Spleen (tissue), 11 donors: Measurements from ENCODE around the gene HNRNPUL1. TPM values are rescaled to one million over a fixed set of nuclear protein-coding genes. Genes with fewer than 3 reads are reported as not detected.

ENCODE experiments used
- DNase-seq: peaks from one replicate; pipeline ENCODE4 v3.0.0-alpha.2; 2020
- H3K27ac ChIP-seq, 8 donors: fragments of 200-600 bp; sonication (generic) in 7 of 8; 1 replicate in 4 of 8; 2 replicates in 4 of 8; pipeline versions ENCODE4 v1.5.0 to v1.8.0; 2016 to 2021; ENCODE audit warnings: inconsistent platforms in 4 of 8, mild to moderate bottlenecking in 4 of 8, moderate library complexity in 1 of 8
- H3K27me3 ChIP-seq, 7 donors: fragments of 200-600 bp; sonication (generic) in 6 of 7; replicated peaks in 1 of 7; 1 replicate in 4 of 7; 2 replicates in 3 of 7; pipeline versions ENCODE4 v1.5.0 to v1.8.0; 2016 to 2021; ENCODE audit warnings: inconsistent platforms in 3 of 7, mild to moderate bottlenecking in 1 of 7
- H3K36me3 ChIP-seq, 6 donors: fragments of 200-600 bp; sonication (generic) in 5 of 6; 1 replicate in 4 of 6; 2 replicates in 2 of 6; pipeline versions ENCODE4 v1.5.0 to v1.8.0; 2016 to 2021; ENCODE audit warnings: inconsistent platforms in 2 of 6
- H3K4me1 ChIP-seq, 6 donors: fragments of 200-600 bp; sonication (generic) in 5 of 6; 1 replicate in 3 of 6; 2 replicates in 3 of 6; pipeline versions ENCODE4 v1.5.0 to v1.8.0; 2016 to 2021; ENCODE audit warnings: inconsistent platforms in 3 of 6
- H3K4me3 ChIP-seq, 8 donors: fragments of 200-600 bp; sonication (generic) in 7 of 8; 1 replicate in 4 of 8; 2 replicates in 4 of 8; pipeline versions ENCODE4 v1.5.0 to v1.8.0; 2016 to 2021; ENCODE audit warnings: inconsistent platforms in 4 of 8, mild to moderate bottlenecking in 4 of 8, moderate library complexity in 2 of 8
- H3K9me3 ChIP-seq, 8 donors: fragments of 200-600 bp; sonication (generic) in 7 of 8; 1 replicate in 4 of 8; 2 replicates in 4 of 8; pipeline versions ENCODE4 v1.5.0 to v1.8.0; 2016 to 2021; ENCODE audit warnings: inconsistent platforms in 4 of 8
- CTCF ChIP-seq, 11 experiments: fragments of 200-600 bp in 7 of 11; fragments of 450-650 bp in 4 of 11; sonication (generic) in 4 of 11; IDR thresholded peaks in 8 of 11; conservative IDR thresholded peaks in 3 of 11; 1 replicate in 7 of 11; 2 replicates in 4 of 11; pipeline versions ENCODE4 v1.4.0 to v1.8.0; 2016 to 2021; ENCODE audit warnings: antibody characterized with exemption in 11 of 11, inconsistent platforms in 4 of 11, mild to moderate bottlenecking in 1 of 11
- POLR2A ChIP-seq, 3 donors: fragments of 450-650 bp; IDR thresholded peaks; one replicate each; pipeline ENCODE4 v1.5.1; 2017; ENCODE audit warnings: antibody characterized with exemption in 3 of 3, mild to moderate bottlenecking in 1 of 3
- POLR2AphosphoS5 ChIP-seq, 3 donors: sonication (generic); formaldehyde crosslinking; IDR thresholded peaks; one replicate each; pipeline ENCODE4 v1.5.1; 2017; ENCODE audit warnings: antibody characterized with exemption in 3 of 3
- WGBS, 5 donors: extraction: QIAGEN DNeasy Blood & Tissue Kit in 3 of 5; methylation state at CpG; one replicate each; pipeline versions ENCODE4 v1.1.5 to v1.1.7; 2013 to 2018; 5-methylcytosine and 5-hydroxymethylcytosine counted together
- intact Hi-C: fragments of 100-400 bp; cut with DNase I; formaldehyde crosslinking; loops from one replicate; pipeline ENCODE4 v1.15.0; 2023; ENCODE audit warnings: low total_unique reads
- polyA plus RNA-seq, 3 donors: library from polyadenylated mRNA; stranded (reverse); fragments of 200-250 nt; gene quantifications; one replicate each; pipeline ENCODE4 v1.2.1, GENCODE V29; 2013
- total RNA-seq, 7 donors: library from RNA; depleted of rRNA in 3 of 7; stranded (reverse); fragments of >200 nt in 3 of 7; fragmentation: NEBNext Ultra II Directional in 4 of 7; extraction: Animal tissue kit (Norgen Biotek cat#: 25700) in 4 of 7; gene quantifications; one replicate each; pipeline versions ENCODE4 v1.1.0 to v1.2.1, GENCODE V29; 2016 to 2021
- donor health status: healthy with polysubstance abuse.
- donor health status: DM: no; HTN: no; CAD: no; lungs with moderate emphysema.
- donor health status: DM: no; HTN: no; CAD: no.
- donor health status: Bipolar disorder and iron deficiency.
- donor health status: healthy.
- donor health status: DM: no; HTN: no; CAD: no.
- donor health status: DM: yes; HTN: yes; CAD: no.

The HNRNPUL1 gene
- total and polyA plus RNA-seq, 10 donors: 53.9 to 213 (median 164) TPM

DNA sequence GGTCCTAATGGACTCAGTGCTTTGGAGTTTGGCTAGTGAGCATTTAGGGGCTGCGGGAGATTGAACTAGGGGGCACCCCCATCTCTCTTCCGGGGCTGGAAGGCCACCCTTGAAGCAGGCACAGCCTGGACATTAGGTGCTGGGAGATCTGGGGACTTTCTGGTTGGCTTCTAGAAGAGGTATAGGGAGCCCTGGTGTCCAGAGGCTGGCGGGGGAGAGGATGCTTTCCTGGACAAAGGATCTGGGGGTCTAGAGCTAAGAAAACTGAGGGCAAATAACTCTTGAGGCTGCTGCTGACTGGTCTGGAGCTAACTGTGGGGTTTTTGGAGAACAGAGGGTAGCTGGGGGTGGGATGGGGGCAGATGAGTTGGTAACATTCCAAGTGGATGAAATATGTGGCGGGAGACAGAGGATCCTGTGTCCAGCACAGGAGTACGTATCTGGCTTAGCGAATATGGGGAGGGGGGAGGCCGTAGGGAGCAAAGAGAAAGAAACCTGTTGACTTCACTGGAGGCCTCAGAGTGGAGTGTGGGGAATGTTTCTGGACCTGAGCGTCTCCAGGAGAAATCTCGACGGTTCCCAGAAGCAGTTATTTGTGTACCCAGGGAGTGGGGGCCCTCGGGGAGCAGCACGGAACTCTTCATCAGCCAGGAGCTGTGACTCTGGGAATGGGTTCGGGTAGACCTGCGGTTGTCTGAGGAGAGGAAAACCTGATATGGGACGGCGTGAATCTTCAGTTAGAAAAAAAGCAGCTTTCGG, 1.4 kb downstream of the HNRNPUL1 start:
- 28 to 39% (median 33%) methylated on average over 17 of the region's 17 CpGs for WGBS, 5 donors
- Histone ChIP-seq H3K4me3 (peak overlapping the region; percentile 73 to 89 (median 85)), H3K27ac (peak overlapping the region; percentile 93 to 100 (median 98)), H3K36me3 (peaks cover 6 to 40% (median 30%) of the 10 kb centered on the region in 6 donors), H3K9me3 (no peaks in the 10 kb centered on the region), H3K4me1 (peaks cover 21 to 58% (median 48%) of the 10 kb centered on the region in 6 donors), H3K27me3 (no peaks in the 10 kb centered on the region)
- DNase-seq: no peak
- TF ChIP-seq POLR2AphosphoS5 (IDR thresholded peaks at IDR 0.05) (no peak), POLR2A (IDR thresholded peaks at IDR 0.05) (no peak), CTCF (IDR thresholded peaks at IDR 0.05 in 8 of 11, conservative IDR thresholded peaks at IDR 0.05 in 3 of 11) (no peak)
- intact Hi-C loops: loop anchor here (5.0 kb wide), 1 partner anchor 42 kb away; no protein-coding TSS in a partner anchor

DNA sequence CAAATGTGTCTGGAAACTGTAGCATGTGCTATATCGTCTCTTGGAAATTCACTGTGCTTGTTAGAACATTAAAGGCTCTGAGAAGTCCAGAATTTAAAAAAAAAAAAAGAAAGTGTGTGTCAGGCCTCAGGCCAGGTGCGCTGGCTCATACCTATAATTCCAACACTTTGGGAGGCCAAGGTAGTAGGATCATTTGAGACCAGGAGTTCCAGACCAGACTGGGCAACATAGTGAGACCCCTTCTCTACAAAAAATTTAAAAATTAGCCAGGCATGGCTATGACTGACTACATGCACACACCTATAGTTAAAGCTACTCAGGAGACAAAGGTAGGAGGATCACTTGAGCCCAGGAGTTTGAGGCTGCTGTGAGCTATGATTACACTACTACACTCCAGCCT, 4.9 kb downstream of the HNRNPUL1 start:
- no peaks in the 10 kb centered on the region for H3K9me3 ChIP-seq
- intact Hi-C loops: loop anchor here (5.0 kb wide), 1 partner anchor 38 kb away; no protein-coding TSS in a partner anchor
- peaks cover 21 to 46% (median 34%) of the 10 kb centered on the region in 6 donors for H3K4me1 ChIP-seq
- no peaks in the 10 kb centered on the region for H3K27me3 ChIP-seq
- DNase-seq: no peak
- H3K4me3 ChIP-seq: no peak overlapping the region
- peaks cover 15 to 75% (median 65%) of the 10 kb centered on the region in 6 donors for H3K36me3 ChIP-seq
- TF ChIP-seq POLR2AphosphoS5 (IDR thresholded peaks at IDR 0.05): no peak
- TF ChIP-seq CTCF (IDR thresholded peaks at IDR 0.05 in 8 of 11, conservative IDR thresholded peaks at IDR 0.05 in 3 of 11): no peak
- TF ChIP-seq POLR2A (IDR thresholded peaks at IDR 0.05): no peak
- 95 to 98% (median 96%) methylated on average over 2 of the region's 2 CpGs for WGBS, 5 donors
- H3K27ac ChIP-seq: no peak overlapping the region

GRCh38 chr19:41269571-41269970, 5.4 kb downstream of the HNRNPUL1 start:
- WGBS, 5 donors: 74 to 86% (median 82%) methylated on average over 5 of the region's 5 CpGs

More at GRCh38 chr19:41269571-41269970, 5.4 kb downstream of the HNRNPUL1 start:
- H3K27ac ChIP-seq: no peak overlapping the region
- TF ChIP-seq POLR2A (IDR thresholded peaks at IDR 0.05): no peak
- TF ChIP-seq CTCF (IDR thresholded peaks at IDR 0.05 in 8 of 11, conservative IDR thresholded peaks at IDR 0.05 in 3 of 11): no peak
- TF ChIP-seq POLR2AphosphoS5 (IDR thresholded peaks at IDR 0.05): no peak
- no peaks in the 10 kb centered on the region for H3K9me3 ChIP-seq
- DNase-seq: no peak
- no peaks in the 10 kb centered on the region for H3K27me3 ChIP-seq
- intact Hi-C loops: loop anchor here (5.0 kb wide), 1 partner anchor 38 kb away; no protein-coding TSS in a partner anchor
- H3K36me3 ChIP-seq: peaks cover 15 to 80% (median 70%) of the 10 kb centered on the region in 6 donors
- H3K4me1 ChIP-seq: peaks cover 21 to 47% (median 33%) of the 10 kb centered on the region in 6 donors
- H3K4me3 ChIP-seq: no peak overlapping the region
